GM12875 (cell line): ENCODE data around the gene STPG1.

Experiments used
- H3K4me3 ChIP-seq: one replicate; pipeline ENCODE4 v1.5.1; 2011; ENCODE audit warnings: low read depth, low read length, control low read depth
- TF ChIP-seq, protein P1 (sequence below): IDR thresholded peaks from 2 replicates; pipeline ENCODE4 v1.5.1; 2011; ENCODE audit warnings: low read depth, mild to moderate bottlenecking, control low read depth, inconsistent platforms, low read length, moderate library complexity, borderline replicate concordance; ENCODE audit not compliant: insufficient read depth

Gene STPG1

GRCh38 chr1:24311741-24312140 lies 101.8 kb downstream of the STPG1 start:
- no peak overlapping the region for H3K4me3 ChIP-seq
- TF ChIP-seq, protein P1, sequence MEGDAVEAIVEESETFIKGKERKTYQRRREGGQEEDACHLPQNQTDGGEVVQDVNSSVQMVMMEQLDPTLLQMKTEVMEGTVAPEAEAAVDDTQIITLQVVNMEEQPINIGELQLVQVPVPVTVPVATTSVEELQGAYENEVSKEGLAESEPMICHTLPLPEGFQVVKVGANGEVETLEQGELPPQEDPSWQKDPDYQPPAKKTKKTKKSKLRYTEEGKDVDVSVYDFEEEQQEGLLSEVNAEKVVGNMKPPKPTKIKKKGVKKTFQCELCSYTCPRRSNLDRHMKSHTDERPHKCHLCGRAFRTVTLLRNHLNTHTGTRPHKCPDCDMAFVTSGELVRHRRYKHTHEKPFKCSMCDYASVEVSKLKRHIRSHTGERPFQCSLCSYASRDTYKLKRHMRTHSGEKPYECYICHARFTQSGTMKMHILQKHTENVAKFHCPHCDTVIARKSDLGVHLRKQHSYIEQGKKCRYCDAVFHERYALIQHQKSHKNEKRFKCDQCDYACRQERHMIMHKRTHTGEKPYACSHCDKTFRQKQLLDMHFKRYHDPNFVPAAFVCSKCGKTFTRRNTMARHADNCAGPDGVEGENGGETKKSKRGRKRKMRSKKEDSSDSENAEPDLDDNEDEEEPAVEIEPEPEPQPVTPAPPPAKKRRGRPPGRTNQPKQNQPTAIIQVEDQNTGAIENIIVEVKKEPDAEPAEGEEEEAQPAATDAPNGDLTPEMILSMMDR: no peak

- no peak overlapping the region for H3K4me3 ChIP-seq
- TF ChIP-seq, protein P1: no peak
Measured at GRCh38 chr1:24311234-24311633, 102.3 kb downstream of the STPG1 start.

DNA sequence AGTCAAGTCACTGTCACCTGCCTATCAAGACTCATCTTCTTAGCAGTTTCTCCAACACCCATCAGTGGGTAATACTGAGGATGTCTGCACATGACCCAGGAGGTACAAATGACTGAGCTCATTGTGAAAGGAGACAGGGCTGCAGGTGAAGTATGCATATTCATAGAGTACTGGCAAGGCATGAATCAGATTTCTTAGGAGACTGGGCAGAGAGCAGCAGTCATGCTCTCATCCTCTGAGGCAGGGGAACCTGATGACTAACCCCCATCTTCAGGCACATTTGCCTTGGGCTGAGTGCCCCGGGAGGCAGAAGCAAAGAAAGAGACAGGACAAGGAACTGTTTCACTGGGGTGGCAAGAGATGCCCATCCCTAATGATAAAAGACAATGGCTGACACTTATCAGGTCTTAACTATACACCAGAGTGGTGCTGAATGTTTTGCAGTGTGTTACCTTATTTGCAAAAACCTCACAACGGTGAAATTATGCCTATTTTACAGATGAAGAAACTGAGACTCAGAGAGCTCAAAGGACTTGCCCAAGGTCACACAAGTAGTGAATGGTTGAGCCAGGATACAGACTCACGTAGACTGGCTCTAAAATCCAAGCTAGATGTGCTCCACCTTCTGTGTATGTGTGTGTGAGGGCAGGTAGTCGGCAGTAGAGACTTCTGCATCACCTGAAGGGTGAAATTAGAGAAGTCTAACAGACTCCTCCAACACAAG lies 103.7 kb downstream of the STPG1 start:
- TF ChIP-seq, protein P1: no peak
- no peak overlapping the region for H3K4me3 ChIP-seq

DNA sequence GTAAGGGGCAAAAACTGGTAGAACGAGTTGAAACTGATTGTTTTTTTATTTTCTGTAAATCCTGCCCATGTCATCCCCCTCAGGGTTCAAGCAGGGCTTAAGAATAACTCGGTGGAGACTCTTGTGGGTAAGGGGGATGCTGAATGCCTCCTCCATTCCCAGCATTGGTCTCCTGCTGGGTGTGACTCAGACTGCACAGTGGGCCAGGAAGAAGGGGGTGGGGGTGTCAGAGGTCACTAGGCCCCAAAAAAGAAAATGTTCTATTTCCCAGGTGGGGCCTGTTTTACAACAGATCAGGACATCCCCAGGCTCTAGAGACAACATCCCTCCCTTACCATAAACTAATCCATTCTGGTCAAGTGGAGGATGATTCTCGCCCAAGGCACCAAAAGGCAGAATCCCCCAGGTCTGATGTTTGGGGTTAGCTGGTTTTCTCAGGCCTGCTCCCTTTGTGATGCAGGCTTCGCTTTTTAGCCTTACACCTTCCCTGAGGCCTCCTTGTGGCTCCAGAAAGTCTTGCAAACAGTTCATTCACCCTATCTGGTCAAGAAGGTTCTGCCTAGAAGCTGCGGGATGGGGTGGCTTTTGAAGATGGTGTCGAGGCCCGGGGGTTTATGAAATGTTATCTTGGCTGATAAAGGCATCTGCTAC lies 105.1 kb downstream of the STPG1 start:
- H3K4me3 ChIP-seq: no peak overlapping the region
- TF ChIP-seq, protein P1: peak; percentile 29; the same call in 1 of the 2 replicates
